Stomach (tissue), 4 donors: ENCODE data around the gene NAB2.

Experiments
- CTCF ChIP-seq, 7 experiments: fragments of 450-650 bp in 4 of 7; fragments of 200-600 bp in 3 of 7; sonication (generic) in 3 of 7; IDR thresholded peaks; one replicate each; pipeline ENCODE4 v1.5.1; 2016 to 2019; ENCODE audit warnings: antibody characterized with exemption in 7 of 7, control low read depth in 2 of 7, mild to moderate bottlenecking in 1 of 7
- POLR2A ChIP-seq, 4 donors: fragments of 450-650 bp; IDR thresholded peaks; one replicate each; pipeline ENCODE4 v1.6.1; 2016; ENCODE audit warnings: antibody characterized with exemption in 4 of 4, control low read depth in 2 of 4, mild to moderate bottlenecking in 1 of 4, moderate library complexity in 1 of 4

GRCh38 chr12:57092876-57093414 lies 4.0 kb downstream of the NAB2 start:
- TF ChIP-seq POLR2A (IDR thresholded peaks at IDR 0.05): no peak
- no peak for TF ChIP-seq CTCF (IDR thresholded peaks at IDR 0.05)
